Gastrocnemius medialis (tissue), 4 donors: ENCODE data around the gene PTGFRN. TPM values are rescaled to one million over a fixed set of nuclear protein-coding genes. Genes with fewer than 3 reads are reported as not detected.

Source experiments
- ATAC-seq, 2 donors: fragments of 150-250 bp; one replicate each; pipeline ENCODE4 v1.9.1; 2016
- DNase-seq, 2 donors: peaks; one replicate each; pipeline ENCODE4 v3.0.0-alpha.2; 2019
- H3K27ac ChIP-seq, 4 donors: fragments of 200-600 bp; sonication (generic); 1 replicate in 1 of 4; 2 replicates in 3 of 4; pipeline ENCODE4 v1.5.1; 2016 to 2018; ENCODE audit warnings: mild to moderate bottlenecking in 2 of 4, moderate library complexity in 1 of 4
- H3K27me3 ChIP-seq, 3 donors: fragments of 200-600 bp; sonication (generic) in 2 of 3; 1 replicate in 1 of 3; 2 replicates in 2 of 3; pipeline versions ENCODE4 v1.5.1 to v1.6.0; 2016 to 2019; ENCODE audit warnings: mild to moderate bottlenecking in 1 of 3, moderate library complexity in 1 of 3
- H3K36me3 ChIP-seq, 2 donors: fragments of 200-600 bp; sonication (generic) in 1 of 2; one replicate each; pipeline ENCODE4 v1.5.1; 2017 to 2018
- H3K4me1 ChIP-seq, 2 donors: fragments of 200-600 bp; sonication (generic) in 1 of 2; one replicate each; pipeline ENCODE4 v1.5.1; 2016 to 2017; ENCODE audit warnings: mild to moderate bottlenecking in 2 of 2
- H3K4me3 ChIP-seq, 4 donors: fragments of 200-600 bp; sonication (generic) in 3 of 4; 1 replicate in 1 of 4; 2 replicates in 3 of 4; pipeline ENCODE4 v1.5.1; 2016 to 2019; ENCODE audit warnings: mild to moderate bottlenecking in 2 of 4
- H3K9me3 ChIP-seq, 3 donors: fragments of 200-600 bp; sonication (generic) in 2 of 3; 1 replicate in 1 of 3; 2 replicates in 2 of 3; pipeline ENCODE4 v1.5.1; 2016 to 2019
- CTCF ChIP-seq, 5 experiments: fragments of 450-650 bp in 3 of 5; fragments of 200-600 bp in 2 of 5; sonication (generic) in 2 of 5; IDR thresholded peaks in 4 of 5; conservative IDR thresholded peaks in 1 of 5; 1 replicate in 4 of 5; 2 replicates in 1 of 5; pipeline ENCODE4 v1.5.1; 2016 to 2019; ENCODE audit warnings: antibody characterized with exemption in 5 of 5, mild to moderate bottlenecking in 3 of 5, moderate library complexity in 3 of 5
- POLR2A ChIP-seq, 2 donors: fragments of 450-650 bp; IDR thresholded peaks; one replicate each; pipeline ENCODE4 v1.6.1; 2017; ENCODE audit warnings: antibody characterized with exemption in 2 of 2, mild to moderate bottlenecking in 2 of 2, moderate library complexity in 2 of 2
- in situ Hi-C, 4 donors: fragments of 200-750 bp; cut with MboI; loops; one replicate each; pipeline versions ENCODE4 v1.15.0 to v1.8.0; 2017; ENCODE audit warnings: low sequenced_read_pairs in 4 of 4
- intact Hi-C: fragments of 100-400 bp; cut with DNase I; formaldehyde crosslinking; loops from one replicate; pipeline ENCODE4 v1.15.1; 2023; ENCODE audit warnings: low total_unique reads
- total RNA-seq, 4 donors: library from RNA; depleted of rRNA; stranded (reverse); fragments of >200 nt; gene quantifications; one replicate each; pipeline versions ENCODE4 v1.1.0 to v1.2.3, GENCODE V29; 2016

Gene PTGFRN
- total RNA-seq, 4 donors from 2014 or later, result 1.5 to 18.1 (median 2.9) TPM

DNA sequence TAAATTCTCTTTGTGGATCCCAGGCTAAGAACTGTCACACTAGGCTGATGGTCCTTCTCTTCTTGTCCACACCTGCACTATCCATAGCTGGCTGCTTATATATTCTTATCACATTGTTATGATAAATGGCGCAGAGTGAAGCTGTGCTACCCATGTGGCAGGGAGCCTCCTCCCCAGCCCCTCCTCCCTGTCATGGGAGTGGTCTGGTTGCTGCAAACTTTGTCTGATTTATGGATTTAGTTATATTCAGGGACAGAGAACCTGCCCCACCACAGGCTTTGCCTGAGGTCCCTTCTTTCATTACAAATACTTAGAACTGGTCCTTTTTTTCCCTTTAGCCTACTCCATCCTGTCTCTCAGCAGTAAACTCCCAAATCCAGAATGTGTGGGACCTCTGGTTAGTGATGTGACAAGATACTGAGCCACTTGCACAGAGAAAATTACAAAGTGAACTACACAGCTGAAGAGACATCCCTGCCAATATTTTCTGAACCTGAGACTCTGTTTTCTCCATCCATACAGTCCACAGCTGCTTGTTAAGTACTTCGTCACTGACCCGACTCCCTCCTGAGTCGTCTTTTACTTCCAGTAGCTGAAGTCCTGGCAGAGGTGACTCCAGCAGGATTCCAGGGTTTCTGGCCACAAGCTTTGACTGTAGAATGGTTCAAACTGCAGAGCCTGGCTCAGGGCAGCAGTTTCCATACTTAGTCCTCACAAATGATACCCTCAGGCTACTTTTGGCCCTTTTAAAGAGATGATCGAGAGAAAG is 37.6 kb downstream of the PTGFRN start:
- intact Hi-C loops, result no loop called here
- H3K27ac ChIP-seq, result no peak overlapping the region

DNA sequence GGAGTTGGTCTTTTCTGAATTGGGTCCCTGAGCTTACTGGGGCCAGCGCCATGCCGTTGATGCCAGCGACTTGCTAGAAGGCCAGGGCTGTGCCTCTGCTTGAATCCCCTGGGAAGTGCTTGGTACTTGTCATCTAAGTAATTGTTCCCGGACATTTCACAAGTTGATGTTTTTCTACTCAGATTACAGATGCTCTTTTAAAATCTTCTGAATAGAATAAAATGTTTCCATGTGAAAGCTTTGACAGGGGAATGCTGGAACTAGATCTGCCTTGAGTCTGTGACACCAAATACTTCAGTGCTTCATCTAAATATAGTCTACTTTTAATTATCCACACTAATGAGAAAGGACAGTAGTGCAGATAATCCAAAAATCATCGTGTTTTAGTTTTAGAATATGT is 38.3 kb downstream of the PTGFRN start:
- H3K27ac ChIP-seq, result no peak overlapping the region
- peaks cover 0 to 11% of the 10 kb centered on the region in 2 donors for H3K4me1 ChIP-seq
- DNase-seq (no peak), ATAC-seq (peak; percentile 43)
- H3K27me3 ChIP-seq, result peaks cover 0 to 5% (median 0%) of the 10 kb centered on the region in 3 donors
- H3K9me3 ChIP-seq, result no peaks in the 10 kb centered on the region
- in situ Hi-C loops (no loop called here), intact Hi-C loops (no loop called here)
- H3K36me3 ChIP-seq, result no peaks in the 10 kb centered on the region
- no peak overlapping the region for H3K4me3 ChIP-seq
- TF ChIP-seq POLR2A (IDR thresholded peaks at IDR 0.05) (no peak), CTCF (IDR thresholded peaks at IDR 0.05 in 4 of 5, conservative IDR thresholded peaks at IDR 0.05 in 1 of 5) (no peak)

More for the DNA sequence above, 37.6 kb downstream of the PTGFRN start:
- in situ Hi-C loops, result no loop called here
- no peak overlapping the region for H3K4me3 ChIP-seq
- TF ChIP-seq POLR2A (IDR thresholded peaks at IDR 0.05) (no peak), CTCF (IDR thresholded peaks at IDR 0.05 in 4 of 5, conservative IDR thresholded peaks at IDR 0.05 in 1 of 5) (no peak)
- H3K4me1 ChIP-seq, result peaks cover 0 to 11% of the 10 kb centered on the region in 2 donors
- no peaks in the 10 kb centered on the region for H3K36me3 ChIP-seq
- H3K9me3 ChIP-seq, result no peaks in the 10 kb centered on the region
- H3K27me3 ChIP-seq, result peaks cover 0 to 5% (median 0%) of the 10 kb centered on the region in 3 donors
- no peak for ATAC-seq
- no peak for DNase-seq

DNA sequence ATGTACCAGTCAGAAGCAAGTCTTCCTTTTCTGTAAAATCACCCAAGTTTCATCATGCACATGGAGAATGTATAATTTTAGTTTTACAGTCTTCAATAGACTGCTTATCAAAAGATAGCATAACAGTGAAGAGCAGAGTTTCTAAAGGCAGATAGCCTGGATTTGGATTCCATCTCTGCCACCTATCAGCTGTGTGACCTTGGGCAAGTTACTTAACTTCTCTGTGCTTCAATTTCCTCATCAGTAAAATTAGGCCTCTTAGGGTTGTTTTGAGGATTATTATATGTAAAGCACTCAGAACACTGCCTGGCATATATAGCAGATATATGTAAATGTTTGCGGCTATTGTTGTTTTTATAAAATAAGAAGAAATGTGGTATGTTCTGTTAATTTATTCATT is 38.9 kb downstream of the PTGFRN start:
- in situ Hi-C loops, result no loop called here
- Histone ChIP-seq H3K4me1 (peaks cover 0 to 11% of the 10 kb centered on the region in 2 donors), H3K27me3 (peaks cover 0 to 5% (median 0%) of the 10 kb centered on the region in 3 donors), H3K4me3 (no peak overlapping the region), H3K27ac (no peak overlapping the region), H3K9me3 (no peaks in the 10 kb centered on the region), H3K36me3 (no peaks in the 10 kb centered on the region)
- DNase-seq (no peak), ATAC-seq (no peak)
- intact Hi-C loops, result no loop called here
- TF ChIP-seq CTCF (IDR thresholded peaks at IDR 0.05 in 4 of 5, conservative IDR thresholded peaks at IDR 0.05 in 1 of 5) (no peak), POLR2A (IDR thresholded peaks at IDR 0.05) (no peak)

- peak; percentile 8 to 25 for DNase-seq
- in situ Hi-C loops (no loop called here), intact Hi-C loops (no loop called here)
- no peak overlapping the region for H3K27ac ChIP-seq
- TF ChIP-seq POLR2A (IDR thresholded peaks at IDR 0.05) (no peak), CTCF (IDR thresholded peaks at IDR 0.05 in 4 of 5, conservative IDR thresholded peaks at IDR 0.05 in 1 of 5) (no peak)
- H3K27me3 ChIP-seq, result peaks cover 0 to 5% (median 0%) of the 10 kb centered on the region in 3 donors
- peaks cover 0 to 13% of the 10 kb centered on the region in 2 donors for H3K4me1 ChIP-seq
- no peaks in the 10 kb centered on the region for H3K36me3 ChIP-seq
- H3K4me3 ChIP-seq, result no peak overlapping the region
- H3K9me3 ChIP-seq, result no peaks in the 10 kb centered on the region
- peak; percentile 45 to 52 for ATAC-seq
Observed at GRCh38 chr1:116949213-116949985, 39.7 kb downstream of the PTGFRN start.
